Activated T-helper 1 cell treated with anti-CD3 and anti-CD28 coated beads, Interleukin-12 subunit alpha, Interleukin-12 subunit beta, Interleukin-2, Interleukin-4 antibody, amounts not matched to agents 30 ng/mL and 10 ng/mL and 1 ng/mL, durations not matched to agents 14 hours and 24 hours and 36 hours (primary cell): ENCODE results near the gene PLA2G4A. TPM values are rescaled to one million over a fixed set of nuclear protein-coding genes. Genes with fewer than 3 reads are reported as not detected.

Experiments
- total RNA-seq: library from RNA; stranded (reverse); gene quantifications from 2 replicates; pipeline ENCODE4 v1.2.3, GENCODE V29; 2022

The PLA2G4A gene
- total RNA-seq, 1 donor from 2014 or later, result 0.21 TPM

Other genes with a start within 250 kb of the PLA2G4A start
- 0.67 and 0.71 TPM in 2 replicates for gene PTGS2, start 148.5 kb upstream of the PLA2G4A start, total RNA-seq